Head of caudate nucleus (tissue), 42 donors: Measurements from ENCODE around the gene DLX1.
A peak's percentile ranks its signal among the peaks of the same experiment; 100 is the strongest.
"Not testable (repeated sequence)": the region's sequence is repeated elsewhere in the genome, so short reads cannot be mapped to it uniquely, and the experiment has no call there.

ENCODE experiments used
- DNase-seq, 42 donors: peaks; one replicate each; pipeline versions ENCODE4 v3.0.0 to v3.0.0-alpha.2; 2020 to 2021; ENCODE audit warnings: mixed read lengths in 7 of 42
- intact Hi-C: fragments of 100-400 bp; cut with DNase I; formaldehyde crosslinking; loops from one replicate; pipeline ENCODE4 v1.15.0; 2022

Gene DLX1

DNA sequence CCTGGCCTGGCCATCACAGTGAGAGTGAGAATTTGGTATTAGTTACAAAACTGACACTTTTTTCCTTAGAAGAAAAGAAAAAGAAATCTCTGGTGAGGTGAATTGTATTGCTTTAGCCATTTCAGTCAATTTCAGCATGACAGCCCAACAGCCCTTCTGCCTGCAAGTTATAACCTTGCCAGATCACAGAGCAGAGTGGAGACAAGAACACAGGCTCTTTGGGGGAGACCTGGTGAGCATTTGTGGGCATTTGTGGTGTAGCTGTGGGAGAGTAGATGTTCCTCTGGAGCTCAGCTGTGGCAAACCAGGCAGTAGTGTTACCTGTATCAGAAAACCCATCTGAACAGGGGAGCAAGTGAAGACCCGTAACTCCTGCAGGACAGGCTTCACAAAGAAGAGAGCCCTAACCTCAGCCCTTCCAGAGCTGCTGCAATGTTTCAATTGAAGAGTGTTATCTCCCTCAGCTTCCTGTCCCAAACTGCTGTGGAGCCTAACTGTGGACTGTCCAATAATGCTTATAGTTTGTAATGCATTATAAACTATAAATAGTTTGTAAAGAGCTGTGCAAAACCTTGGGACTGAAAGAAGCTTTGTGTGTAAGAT lies 22.8 kb upstream of the DLX1 start:
- intact Hi-C loops, result no loop called here
- no peak for DNase-seq

DNA sequence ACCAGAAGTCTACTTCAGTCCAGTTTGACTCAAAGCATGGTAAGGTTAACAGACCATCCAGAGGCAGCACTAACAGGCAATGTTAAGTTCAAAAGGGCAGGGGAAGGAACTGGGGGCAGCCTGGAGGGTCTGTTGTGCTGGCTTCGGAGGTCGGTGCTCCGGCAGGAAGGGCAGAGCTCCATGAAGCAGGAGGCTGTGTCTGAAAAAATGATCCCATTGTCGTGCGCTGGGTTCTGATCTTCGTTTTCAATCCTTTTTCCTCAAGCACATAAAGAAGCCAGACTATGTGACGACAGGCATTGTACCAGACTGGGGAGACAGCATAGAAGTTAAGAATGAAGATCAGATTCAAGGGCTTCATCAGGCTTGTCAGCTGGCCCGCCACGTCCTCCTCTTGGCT lies 21.9 kb upstream of the DLX1 start:
- intact Hi-C loops, result no loop called here

DNA sequence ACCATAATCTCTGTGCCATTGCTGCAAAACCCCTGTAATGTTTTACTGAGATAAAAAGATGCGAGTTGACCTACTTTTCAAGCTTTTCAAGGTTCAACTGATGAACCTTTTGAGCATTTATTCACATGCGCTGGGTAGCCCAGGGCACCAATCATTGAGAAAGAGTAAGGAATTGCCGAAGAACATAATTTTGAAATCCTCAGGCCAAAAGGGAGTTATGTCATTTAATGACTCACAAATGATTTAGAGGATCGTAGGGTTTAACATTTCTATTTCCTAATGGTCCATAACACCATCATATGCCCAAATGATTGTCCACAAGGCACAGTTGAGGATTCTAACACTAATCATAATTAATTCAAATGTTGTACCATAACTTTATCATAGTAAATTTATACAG lies 20.2 kb upstream of the DLX1 start:
- no peak for DNase-seq
- intact Hi-C loops, result no loop called here

More for the DNA sequence above, 21.9 kb upstream of the DLX1 start:
- DNase-seq, result no peak

DNA sequence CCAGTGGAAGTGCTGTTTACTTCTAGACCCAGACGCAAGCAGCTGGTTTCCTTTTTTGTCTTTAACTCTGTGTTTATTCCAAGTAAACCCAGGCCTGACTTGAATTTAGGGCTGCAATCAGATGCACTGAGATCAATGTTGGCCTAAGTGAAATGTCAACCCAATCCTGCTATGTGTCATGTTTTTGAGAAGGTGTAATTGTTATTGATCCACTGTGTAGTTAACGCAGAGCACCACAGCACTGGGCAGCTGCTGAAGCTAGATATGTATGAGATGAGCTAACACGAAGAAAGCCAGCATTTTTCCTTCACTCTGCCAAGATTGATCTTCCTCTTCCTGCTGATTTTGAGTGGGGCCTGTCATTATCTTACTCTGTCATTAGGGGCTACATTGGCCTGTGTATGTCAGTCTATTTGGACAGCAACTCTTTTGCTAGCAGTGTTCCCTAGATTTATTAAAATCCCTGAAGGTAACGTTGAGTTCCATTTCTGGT lies 18.9 kb upstream of the DLX1 start:
- DNase-seq, result no peak
- intact Hi-C loops, result no loop called here

DNA sequence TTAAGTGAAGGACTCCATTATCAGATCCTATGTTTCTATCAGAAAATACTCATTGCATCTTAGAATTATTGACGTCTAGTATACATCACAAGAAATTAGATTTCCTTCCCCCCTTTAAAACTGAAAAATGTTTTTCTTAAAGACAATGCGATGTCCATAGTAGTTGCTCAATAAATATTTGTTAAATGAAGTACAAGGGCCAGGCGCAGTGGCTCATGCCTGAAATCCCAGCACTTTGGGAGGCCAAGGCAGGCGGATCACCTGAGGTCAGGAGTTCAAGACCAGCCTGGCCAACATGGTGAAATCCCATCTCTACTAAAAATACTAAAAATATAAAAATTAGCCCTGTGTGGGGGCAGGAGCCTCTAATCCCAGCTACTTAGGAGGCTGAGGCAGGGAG lies 17.4 kb upstream of the DLX1 start:
- intact Hi-C loops, result not testable (repeated sequence)

DNA sequence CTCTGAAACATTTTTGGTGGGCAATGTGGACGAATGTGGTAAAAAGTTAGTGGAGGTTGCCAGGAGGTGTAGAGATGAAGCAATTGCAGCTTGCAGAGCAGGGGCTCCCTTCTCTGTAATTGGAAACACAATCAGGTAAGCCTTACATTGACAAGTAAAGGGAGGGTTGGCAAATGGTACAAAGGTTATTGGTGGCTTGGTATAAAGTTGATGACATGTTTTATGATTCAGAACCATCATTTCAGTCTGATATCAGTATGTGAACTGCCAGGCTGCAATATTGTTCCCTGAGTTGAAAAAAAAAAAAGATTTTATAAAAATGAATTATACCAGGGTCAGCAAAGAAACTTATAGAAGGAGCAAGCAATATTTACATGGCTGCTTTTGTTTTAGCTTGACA lies 14.4 kb upstream of the DLX1 start:
- intact Hi-C loops, result no loop called here
- no peak for DNase-seq

More for the DNA sequence above, 17.4 kb upstream of the DLX1 start:
- not testable (repeated sequence) for DNase-seq

DNA sequence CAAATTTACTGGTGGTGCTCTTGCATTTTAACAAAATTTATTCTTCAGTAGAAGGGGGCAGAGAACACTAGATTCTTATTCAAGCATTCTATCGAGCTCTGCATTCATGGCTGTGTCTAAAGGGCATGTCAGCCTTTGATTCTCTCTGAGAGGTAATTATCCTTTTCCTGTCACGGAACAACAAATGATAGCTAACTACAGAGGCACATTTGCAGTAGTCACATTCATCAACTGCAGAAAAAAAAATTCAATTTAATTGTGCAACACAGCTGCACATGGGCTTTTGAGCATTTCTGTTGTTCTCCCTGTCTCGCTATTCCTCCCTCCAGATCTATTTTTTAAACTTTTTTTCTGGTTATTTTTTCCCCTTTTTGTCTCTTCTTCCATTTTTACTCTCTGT lies 13.0 kb upstream of the DLX1 start:
- DNase-seq, result no peak
- intact Hi-C loops, result no loop called here

DNA sequence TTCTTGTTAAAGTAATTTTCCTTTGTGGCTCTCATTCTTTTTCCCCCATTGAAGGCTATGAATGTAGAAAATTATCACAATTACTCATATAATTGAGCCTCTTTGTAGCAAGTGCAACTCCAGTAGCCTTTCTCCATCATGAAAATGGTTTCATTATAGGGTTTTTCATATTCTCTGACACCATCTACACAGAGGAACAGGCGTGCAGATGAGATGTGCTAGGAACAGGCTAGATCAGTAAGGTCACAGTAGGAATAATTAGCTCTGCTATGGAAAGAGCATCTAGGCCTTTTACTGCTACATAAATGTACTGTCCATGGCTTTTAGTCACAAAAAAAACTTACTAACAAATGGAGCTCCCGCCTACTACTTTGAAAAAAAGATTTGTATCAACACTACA lies 12.6 kb upstream of the DLX1 start:
- DNase-seq, result no peak
- intact Hi-C loops, result no loop called here

DNA sequence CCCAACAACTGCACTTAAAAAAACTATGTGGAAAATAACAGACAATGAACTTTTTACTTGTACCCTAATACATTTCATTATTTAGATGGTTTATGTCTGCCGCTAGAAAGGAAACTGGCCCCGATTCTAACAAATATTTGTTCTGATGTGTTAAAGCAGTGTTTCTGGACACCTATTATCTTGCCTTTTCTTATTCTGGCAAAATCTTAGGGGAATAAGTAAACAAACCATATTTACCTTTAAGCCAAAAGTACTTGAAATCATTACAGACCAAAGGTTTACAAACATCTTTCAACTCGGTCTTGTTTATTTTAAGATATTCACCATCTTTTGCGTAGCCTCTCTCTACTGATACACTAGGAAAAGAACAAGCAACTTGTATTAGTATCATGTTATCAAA lies 11.8 kb upstream of the DLX1 start:
- no peak for DNase-seq
- intact Hi-C loops, result no loop called here

DNA sequence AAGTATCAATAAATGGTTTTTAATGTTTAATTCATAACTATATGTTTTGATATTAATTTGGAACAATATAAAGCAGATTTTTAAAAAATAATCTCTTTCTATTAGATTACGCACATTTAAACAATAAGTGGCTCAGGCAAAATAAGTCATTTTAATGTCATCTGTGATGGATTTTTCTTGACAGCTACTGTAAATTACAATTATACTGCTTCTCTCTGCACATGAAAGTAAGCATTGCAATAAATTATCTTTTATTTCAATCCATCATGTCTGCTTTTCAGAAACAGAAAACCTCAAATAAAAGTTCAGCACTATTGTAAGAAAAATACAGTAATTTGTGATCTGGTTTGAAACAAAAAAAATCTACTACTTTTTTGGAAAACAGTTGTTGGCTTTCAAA lies 11.1 kb upstream of the DLX1 start:
- DNase-seq, result no peak
- intact Hi-C loops, result no loop called here

DNA sequence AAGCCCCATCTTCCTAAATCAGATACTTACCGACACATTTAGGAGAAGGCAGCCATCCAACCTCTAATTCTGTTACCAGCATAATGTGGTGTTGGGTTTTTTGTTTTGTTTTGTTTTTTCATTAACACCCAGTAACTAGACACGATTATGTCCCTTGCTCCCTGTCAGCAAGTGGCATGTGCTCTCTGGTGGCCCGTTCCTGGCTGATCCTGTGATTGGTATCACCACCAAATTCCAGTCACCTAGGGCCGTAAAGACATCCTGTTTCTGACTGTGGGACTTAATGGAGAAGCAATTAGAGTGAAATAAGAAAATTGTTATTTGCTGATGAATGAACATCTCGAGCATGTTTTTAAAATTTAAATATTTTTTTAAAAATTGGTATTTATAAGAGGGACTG lies 5.9 kb upstream of the DLX1 start:
- intact Hi-C loops, result no loop called here
- DNase-seq, result no peak

DNA sequence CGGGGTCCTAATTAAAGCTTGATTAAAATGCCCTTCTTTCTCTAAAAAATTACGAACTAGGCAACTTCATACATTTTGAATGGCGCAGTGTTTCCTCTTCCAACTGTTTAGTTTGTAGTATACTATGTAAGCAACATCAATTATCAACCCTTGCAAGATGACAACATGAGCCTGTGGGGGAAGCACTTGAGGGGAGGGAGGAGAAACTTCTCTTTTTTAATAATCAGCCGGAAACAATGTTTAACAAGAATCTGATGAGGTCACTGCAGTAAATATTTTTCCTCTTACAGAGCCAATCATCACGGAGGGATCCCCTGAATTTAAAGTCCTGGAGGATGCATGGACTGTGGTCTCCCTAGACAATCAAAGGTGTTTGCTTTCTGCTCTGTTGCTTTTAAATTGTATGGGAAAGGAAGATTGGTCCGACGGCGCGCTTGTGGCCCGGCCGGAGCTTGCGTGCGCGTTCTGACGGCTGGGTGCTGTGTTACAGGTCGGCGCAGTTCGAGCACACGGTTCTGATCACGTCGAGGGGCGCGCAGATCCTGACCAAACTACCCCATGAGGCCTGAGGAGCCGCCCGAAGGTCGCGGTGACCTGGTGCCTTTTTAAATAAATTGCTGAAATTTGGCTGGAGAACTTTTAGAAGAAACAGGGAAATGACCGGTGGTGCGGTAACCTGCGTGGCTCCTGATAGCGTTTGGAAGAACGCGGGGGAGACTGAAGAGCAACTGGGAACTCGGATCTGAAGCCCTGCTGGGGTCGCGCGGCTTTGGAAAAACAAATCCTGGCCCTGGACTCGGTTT lies 5.3 kb upstream of the DLX1 start:
- no peak for DNase-seq

DNA sequence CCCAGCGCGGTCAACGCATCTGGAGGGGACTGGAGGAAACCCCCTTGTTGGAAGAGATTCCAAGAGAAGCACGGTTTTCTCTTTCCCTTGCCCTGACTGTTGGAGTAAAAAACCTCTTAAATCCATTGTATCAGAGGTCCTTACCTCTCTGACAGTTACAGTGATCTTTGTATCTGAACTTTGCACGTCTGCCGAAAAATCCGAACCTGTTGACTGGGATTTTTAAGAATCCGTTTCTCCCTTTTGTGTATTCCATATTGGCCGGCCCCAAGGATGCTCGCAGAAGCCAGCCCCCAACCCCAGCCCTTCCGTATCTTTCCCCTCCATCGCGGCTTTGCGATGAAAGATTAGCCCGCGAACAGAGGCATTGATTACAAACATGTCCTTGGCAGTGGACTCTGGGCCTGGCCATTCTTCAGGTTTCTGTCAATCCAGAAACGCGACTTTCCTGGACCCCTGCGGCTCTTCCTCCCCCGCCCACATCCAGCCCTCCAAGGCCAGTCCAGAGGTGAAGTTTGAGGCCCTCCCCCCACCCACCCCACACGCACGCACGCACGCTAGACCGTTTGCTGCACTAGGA lies 4.6 kb upstream of the DLX1 start:
- intact Hi-C loops, result no loop called here
- DNase-seq, result no peak

More for the DNA sequence above, 5.3 kb upstream of the DLX1 start:
- intact Hi-C loops, result no loop called here

DNA sequence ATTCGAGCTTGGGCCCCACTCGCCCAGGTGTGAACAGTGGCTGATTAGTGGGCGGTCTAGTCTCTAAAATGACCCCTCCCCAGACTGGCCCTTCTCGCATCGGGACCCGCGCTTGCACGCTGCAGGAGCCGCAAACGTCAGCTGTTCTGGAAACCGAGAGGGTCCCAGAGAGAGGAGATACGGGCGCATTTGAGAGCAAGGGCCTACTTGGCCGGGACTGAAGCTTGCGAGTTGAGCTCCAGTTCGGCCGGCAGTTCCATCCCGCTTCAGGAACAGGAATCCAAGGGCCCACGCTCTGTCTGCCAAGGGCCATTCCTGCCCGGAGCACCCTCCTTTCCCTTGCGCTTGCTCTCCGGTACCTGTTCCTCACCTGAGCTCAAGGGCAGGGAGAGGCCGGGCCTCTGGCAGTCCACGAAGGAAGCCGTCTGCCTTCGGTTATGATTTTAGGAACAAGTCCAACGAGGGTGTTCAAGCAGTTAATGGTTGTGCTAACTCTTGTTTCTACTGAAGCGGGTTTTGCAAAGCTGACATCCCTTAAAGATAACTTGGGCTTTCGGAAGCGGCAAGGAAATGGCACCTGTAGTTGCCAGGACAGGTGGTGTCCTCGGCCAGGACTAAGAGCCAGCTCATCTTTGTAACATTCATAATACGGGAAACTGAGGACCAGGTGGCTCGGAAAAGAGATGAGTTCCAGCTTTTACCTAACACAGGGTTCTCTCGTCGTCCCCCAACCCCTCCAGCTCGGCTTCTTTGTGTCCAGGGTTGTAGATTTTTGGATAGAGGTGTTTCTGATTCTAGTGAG lies 3.9 kb upstream of the DLX1 start:
- no peak for DNase-seq
- intact Hi-C loops, result no loop called here

DNA sequence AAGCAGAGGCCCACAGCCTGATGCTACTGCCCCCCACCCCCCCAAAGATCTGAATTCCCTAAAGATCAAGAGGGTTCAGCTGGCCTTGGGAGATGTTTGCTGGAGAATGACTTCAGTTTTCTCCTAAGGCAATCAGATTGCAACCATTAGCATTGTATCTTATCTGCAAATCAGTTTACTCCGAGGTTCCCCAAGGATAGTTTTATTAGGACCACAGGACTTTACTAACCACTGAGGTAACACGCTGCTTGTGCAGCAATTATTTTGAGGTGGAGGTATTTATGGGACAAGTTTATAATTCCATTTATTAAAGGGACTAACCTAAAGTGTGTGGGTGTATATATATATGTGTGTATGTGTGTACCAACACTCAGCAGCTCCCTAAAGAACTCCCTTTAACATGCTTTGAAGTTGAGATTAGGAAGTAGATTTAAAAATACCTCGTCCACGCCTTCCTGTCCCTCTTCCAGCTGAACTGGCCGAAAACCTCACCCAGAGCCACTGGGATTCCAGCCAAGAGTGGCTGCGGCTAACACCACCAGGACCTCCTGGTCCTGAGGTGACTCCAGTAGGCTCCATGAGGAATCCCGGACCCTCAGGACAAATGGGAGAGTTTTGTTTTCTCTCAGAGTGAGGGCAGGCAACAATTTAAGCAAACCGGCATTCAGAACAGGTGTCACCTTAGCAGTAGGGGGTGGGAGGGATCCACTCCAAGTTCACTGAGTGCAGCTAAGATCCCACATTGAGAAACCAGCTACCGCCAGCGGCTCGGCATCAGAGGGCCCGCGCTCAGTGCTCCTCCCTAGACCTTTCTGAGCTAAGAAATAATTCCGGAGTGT lies 3.0 kb upstream of the DLX1 start:
- no peak for DNase-seq
- intact Hi-C loops, result no loop called here

DNA sequence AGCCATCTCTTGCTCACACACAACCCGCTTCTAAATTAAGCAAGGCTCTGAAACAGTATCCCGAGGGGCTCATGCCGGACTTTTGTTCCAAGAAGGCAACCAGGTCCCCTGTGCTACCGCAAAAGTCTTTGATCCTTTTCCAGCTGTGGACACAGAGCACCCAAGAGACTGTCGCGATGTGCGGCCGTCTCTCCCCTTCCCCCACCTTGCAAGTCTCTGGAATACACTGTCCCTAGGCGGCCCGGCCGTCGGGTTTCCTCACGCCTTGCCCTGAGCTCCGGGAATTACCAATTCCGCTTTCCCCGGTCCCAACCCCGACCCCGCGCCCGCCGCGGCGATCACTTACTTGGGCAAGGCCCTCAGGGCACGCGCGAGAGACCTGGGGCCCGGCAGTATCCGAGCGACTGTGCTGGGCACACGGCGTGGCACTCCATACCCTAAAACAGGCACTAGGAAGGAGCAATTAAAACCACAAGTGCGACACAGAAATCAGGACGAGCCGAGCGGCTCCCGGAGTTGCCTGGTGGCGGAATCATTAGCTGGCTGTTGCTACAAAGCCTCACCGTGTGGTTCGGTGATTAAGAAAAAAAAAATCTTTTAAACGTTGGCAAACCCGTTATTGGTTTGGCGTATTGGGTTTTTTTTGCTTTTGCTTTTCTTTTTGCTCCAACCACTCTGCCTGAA lies 2.2 kb upstream of the DLX1 start:
- intact Hi-C loops, result no loop called here
- peak in 1 of 42 donors; percentile 32 for DNase-seq

DNA sequence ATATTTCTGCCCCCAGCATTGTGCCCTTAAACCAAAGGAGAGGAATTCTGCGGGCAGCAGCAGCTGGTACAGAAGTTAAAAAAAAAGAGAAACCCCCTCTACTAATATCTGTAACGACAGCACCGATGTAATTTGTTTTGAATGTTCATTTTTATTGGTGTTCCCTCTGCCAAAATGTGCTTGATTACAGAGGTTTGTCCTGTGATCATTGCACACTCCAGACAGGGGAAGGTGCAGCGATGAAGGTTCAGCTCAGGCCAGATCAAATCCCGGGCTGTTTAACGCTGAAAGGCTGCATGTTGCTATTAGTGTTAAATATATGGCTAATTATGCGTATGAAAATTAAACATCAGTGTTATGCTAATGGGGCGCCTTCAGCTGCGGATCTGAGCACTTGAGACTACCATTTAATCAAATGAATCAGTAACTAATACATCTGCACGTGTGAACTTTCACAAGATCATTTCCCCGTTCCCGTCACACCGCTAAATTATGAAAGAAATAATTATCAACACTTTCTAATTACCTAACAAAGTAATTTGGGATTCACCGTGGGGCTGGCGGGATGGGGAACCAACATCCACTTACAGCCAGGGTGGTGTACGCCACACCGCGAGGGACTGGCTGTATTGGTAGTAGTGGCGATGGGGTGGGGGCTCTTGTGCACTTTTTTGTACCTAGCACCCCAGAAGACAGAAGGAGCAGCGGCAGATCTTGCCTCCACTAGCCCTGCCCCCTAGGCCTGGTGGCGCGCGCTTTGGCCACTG lies 1.5 kb upstream of the DLX1 start:
- intact Hi-C loops, result no loop called here
- peak in 1 of 42 donors; percentile 31 for DNase-seq

DNA sequence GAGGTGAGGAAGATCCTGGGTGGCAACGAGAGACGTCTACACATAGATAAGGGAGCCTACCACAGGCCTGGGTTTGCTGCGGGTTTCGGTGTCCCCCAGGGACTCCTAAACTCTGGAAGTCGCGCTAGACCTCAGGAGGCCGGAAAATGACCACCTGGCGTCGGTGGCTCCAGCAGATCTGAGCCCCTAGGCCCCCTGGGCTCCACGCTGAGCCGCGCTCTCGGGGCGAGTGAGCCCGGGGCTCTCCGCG lies 987 bp upstream of the DLX1 start:
- intact Hi-C loops, result no loop called here
- DNase-seq, result peak in 1 of 42 donors; percentile 42
